Body of pancreas (tissue), 4 donors: Measurements from ENCODE around the gene IQSEC1. TPM values are rescaled to one million over a fixed set of nuclear protein-coding genes. Genes with fewer than 3 reads are reported as not detected.

Source experiments
- ATAC-seq: fragments of 150-250 bp; one replicate; pipeline ENCODE4 v1.9.1; 2016
- DNase-seq, 4 donors: peaks; one replicate each; pipeline ENCODE4 v3.0.0-alpha.2; 2019
- H3K27ac ChIP-seq, 4 donors: fragments of 200-600 bp; sonication (generic); 1 replicate in 3 of 4; 2 replicates in 1 of 4; pipeline versions ENCODE4 v1.5.1 to v1.6.1; 2016 to 2019; ENCODE audit warnings: mild to moderate bottlenecking in 1 of 4, mixed read lengths in 1 of 4, moderate library complexity in 1 of 4
- H3K27me3 ChIP-seq, 2 donors: fragments of 200-600 bp; sonication (generic); one replicate each; pipeline ENCODE4 v1.6.0; 2016; ENCODE audit warnings: mild to moderate bottlenecking in 1 of 2
- H3K36me3 ChIP-seq, 2 donors: fragments of 200-600 bp; sonication (generic); replicated peaks in 1 of 2; 2 replicates each; pipeline ENCODE4 v1.5.1; 2016; ENCODE audit warnings: low read depth in 2 of 2; ENCODE audit not compliant: insufficient read depth in 1 of 2
- H3K4me1 ChIP-seq: fragments of 200-600 bp; sonication (generic); one replicate; pipeline ENCODE4 v1.6.0; 2016
- H3K4me3 ChIP-seq, 2 donors: fragments of 200-600 bp; sonication (generic); 1 replicate in 1 of 2; 2 replicates in 1 of 2; pipeline ENCODE4 v1.5.1; 2016 to 2019
- H3K9me3 ChIP-seq, 3 donors: fragments of 200-600 bp; sonication (generic); 1 replicate in 2 of 3; 2 replicates in 1 of 3; pipeline ENCODE4 v1.5.1; 2016
- POLR2A ChIP-seq, 3 donors: fragments of 450-650 bp; IDR thresholded peaks; one replicate each; pipeline ENCODE4 v1.6.1; 2016; ENCODE audit warnings: antibody characterized with exemption in 3 of 3, mild to moderate bottlenecking in 2 of 3
- WGBS, 2 donors: methylation state at CpG; one replicate each; pipeline ENCODE4 v1.1.5; 2017; 5-methylcytosine and 5-hydroxymethylcytosine counted together
- intact Hi-C: fragments of 100-400 bp; cut with DNase I; formaldehyde crosslinking; loops from one replicate; pipeline ENCODE4 v1.15.1; 2023
- total RNA-seq, 2 donors: library from RNA; depleted of rRNA; stranded (reverse); fragments of >200 nt; gene quantifications; one replicate each; pipeline ENCODE4 v1.1.0, GENCODE V29; 2016
- TF ChIP-seq, protein P1 (sequence below), 7 experiments: fragments of 450-650 bp in 4 of 7; fragments of 200-600 bp in 3 of 7; sonication (generic) in 3 of 7; IDR thresholded peaks; one replicate each; pipeline ENCODE4 v1.5.1; 2016 to 2019; ENCODE audit warnings: antibody characterized with exemption in 7 of 7

Gene IQSEC1
- total RNA-seq, 2 donors from 2014 or later: 29.6 to 42.2 TPM

DNA sequence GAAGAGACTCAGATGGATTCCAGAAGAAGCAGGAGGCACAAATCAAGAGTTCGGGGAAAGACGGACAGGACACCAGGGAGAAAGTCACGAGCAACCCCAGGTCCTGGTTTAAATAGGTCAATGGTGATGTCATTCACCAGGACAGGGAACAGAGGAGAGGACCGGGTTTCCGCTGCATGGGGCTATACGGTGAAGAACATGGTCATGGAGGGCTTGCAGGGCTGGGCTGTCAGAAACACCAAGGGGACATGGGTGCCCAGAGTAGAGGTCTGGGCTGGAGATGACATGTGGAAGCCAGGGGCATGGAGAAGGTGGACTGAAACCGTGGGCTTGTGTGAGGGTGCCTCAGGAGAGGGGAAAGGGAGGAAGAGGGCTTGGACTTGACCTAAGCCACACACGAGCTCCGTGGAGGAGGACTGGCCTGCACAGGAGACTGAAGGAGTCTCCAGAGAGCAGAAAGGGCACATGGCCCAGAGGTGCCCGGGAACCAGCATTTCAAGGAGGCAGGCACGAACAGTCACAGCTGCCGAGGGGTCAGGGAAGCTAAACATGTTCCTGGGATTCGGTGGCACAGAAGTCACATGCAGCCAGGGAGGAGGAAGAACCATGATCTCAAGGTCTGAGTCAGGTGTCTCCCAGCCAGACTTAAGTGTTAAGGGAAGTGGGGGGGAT is 177.7 kb downstream of the IQSEC1 start:
- H3K36me3 ChIP-seq: peaks cover 0 to 7% of the 10 kb centered on the region in 2 donors
- WGBS, 2 donors: 42 to 51% methylated on average over 13 of the region's 13 CpGs
- ATAC-seq (no peak), DNase-seq (no peak)
- H3K27me3 ChIP-seq: no peaks in the 10 kb centered on the region
- no peak overlapping the region for H3K4me3 ChIP-seq
- no peaks in the 10 kb centered on the region for H3K9me3 ChIP-seq
- intact Hi-C loops: no loop called here
- no peak overlapping the region for H3K27ac ChIP-seq
- H3K4me1 ChIP-seq: peaks cover 6% of the 10 kb centered on the region
- TF ChIP-seq POLR2A (IDR thresholded peaks at IDR 0.05): no peak
- TF ChIP-seq, protein P1, sequence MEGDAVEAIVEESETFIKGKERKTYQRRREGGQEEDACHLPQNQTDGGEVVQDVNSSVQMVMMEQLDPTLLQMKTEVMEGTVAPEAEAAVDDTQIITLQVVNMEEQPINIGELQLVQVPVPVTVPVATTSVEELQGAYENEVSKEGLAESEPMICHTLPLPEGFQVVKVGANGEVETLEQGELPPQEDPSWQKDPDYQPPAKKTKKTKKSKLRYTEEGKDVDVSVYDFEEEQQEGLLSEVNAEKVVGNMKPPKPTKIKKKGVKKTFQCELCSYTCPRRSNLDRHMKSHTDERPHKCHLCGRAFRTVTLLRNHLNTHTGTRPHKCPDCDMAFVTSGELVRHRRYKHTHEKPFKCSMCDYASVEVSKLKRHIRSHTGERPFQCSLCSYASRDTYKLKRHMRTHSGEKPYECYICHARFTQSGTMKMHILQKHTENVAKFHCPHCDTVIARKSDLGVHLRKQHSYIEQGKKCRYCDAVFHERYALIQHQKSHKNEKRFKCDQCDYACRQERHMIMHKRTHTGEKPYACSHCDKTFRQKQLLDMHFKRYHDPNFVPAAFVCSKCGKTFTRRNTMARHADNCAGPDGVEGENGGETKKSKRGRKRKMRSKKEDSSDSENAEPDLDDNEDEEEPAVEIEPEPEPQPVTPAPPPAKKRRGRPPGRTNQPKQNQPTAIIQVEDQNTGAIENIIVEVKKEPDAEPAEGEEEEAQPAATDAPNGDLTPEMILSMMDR (IDR thresholded peaks at IDR 0.05): no peak

DNA sequence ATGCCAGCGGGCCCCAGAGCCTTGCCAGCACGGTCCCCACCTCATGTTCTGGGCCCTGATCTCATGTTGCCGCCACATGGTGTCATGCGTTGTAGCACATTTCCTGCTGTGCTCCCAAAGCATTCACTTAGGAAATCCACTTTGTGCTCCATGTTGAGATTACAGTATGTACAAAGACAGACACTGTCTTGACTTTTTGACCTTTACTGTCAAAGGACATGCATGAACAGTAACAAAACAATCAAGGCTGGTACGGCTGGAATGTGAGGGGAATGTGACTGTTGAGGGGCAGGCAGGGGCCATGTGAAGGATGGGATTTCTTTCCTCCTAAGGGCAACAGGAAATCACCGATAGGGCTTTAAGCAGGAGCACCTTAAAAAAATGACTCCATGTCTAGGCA is 178.6 kb downstream of the IQSEC1 start:
- intact Hi-C loops: no loop called here
- no peak for ATAC-seq

DNA sequence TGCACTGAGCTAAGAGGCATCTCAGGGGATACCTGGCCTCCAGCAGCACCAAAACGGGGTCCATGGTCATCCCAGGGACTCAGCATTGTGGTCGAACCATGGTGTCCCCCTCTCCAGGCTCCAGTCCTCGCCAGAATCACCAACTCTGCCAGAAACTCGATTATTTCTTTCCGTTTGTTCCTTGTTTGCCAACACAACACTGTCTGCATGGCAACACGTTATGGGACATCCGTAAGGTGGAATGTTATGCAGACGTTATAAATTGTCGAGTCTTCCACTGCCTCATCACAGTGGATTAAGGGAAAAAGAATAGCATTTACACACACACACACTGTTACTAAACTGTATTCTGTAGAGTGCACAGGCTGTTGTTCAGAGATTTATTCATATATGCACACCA is 179.4 kb downstream of the IQSEC1 start:
- intact Hi-C loops: no loop called here
- Histone ChIP-seq H3K36me3 (no peaks in the 10 kb centered on the region), H3K27me3 (peaks cover 0 to 4% of the 10 kb centered on the region in 2 donors), H3K9me3 (no peaks in the 10 kb centered on the region), H3K4me1 (peaks cover 6% of the 10 kb centered on the region), H3K4me3 (no peak overlapping the region), H3K27ac (no peak overlapping the region)
- ATAC-seq (no peak), DNase-seq (no peak)
- 30 to 40% methylated on average over 9 of the region's 9 CpGs for WGBS, 2 donors
- TF ChIP-seq, protein P1 (IDR thresholded peaks at IDR 0.05): no peak
- no peak for TF ChIP-seq POLR2A (IDR thresholded peaks at IDR 0.05)

More for the DNA sequence above, 178.6 kb downstream of the IQSEC1 start:
- Histone ChIP-seq H3K9me3 (no peaks in the 10 kb centered on the region), H3K4me3 (no peak overlapping the region), H3K36me3 (peaks cover 0 to 5% of the 10 kb centered on the region in 2 donors), H3K27me3 (peaks cover 0 to 4% of the 10 kb centered on the region in 2 donors), H3K4me1 (peaks cover 6% of the 10 kb centered on the region), H3K27ac (no peak overlapping the region)
- TF ChIP-seq, protein P1 (IDR thresholded peaks at IDR 0.05): no peak
- TF ChIP-seq POLR2A (IDR thresholded peaks at IDR 0.05): no peak
- no peak for DNase-seq
- 54 to 65% methylated on average over 6 of the region's 6 CpGs for WGBS, 2 donors

DNA sequence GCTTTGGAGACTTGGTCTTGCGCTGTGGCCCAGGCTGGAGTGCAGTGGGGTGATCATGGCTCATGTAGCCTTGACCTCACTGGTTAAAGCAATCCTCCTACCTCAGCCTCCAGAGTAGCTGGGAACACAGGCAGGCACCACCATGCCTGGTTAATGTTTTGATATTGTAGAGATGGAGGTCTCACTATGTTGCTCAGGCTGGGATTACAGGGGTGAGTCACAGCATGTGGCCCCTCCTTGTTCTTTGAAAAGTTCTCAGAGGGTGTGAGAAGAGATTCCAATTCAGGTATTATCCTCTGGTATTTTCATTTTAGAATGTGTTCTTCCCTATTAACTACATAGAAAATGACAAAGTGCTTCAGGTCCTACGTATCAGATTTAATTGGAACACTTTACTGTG is 180.0 kb downstream of the IQSEC1 start:
- ATAC-seq: no peak
- no peaks in the 10 kb centered on the region for H3K9me3 ChIP-seq
- WGBS, 2 donors: 48 to 53% methylated on average over 2 of the region's 2 CpGs

More for the DNA sequence above, 180.0 kb downstream of the IQSEC1 start:
- no peak overlapping the region for H3K4me3 ChIP-seq
- peaks cover 6% of the 10 kb centered on the region for H3K4me1 ChIP-seq
- H3K36me3 ChIP-seq: no peaks in the 10 kb centered on the region
- peaks cover 0 to 4% of the 10 kb centered on the region in 2 donors for H3K27me3 ChIP-seq
- TF ChIP-seq POLR2A (IDR thresholded peaks at IDR 0.05): no peak
- TF ChIP-seq, protein P1 (IDR thresholded peaks at IDR 0.05): no peak
- no peak overlapping the region for H3K27ac ChIP-seq
- intact Hi-C loops: no loop called here
- DNase-seq: no peak
